Stomach (tissue), 4 donors: ENCODE data around the gene CCDC47.

ENCODE experiments used
- EP300 ChIP-seq: sonication (generic); formaldehyde crosslinking; IDR thresholded peaks from one replicate; pipeline ENCODE4 v1.6.1; 2017; ENCODE audit warnings: antibody characterized with exemption
- TF ChIP-seq, protein P1 (sequence below), 7 experiments: fragments of 450-650 bp in 4 of 7; fragments of 200-600 bp in 3 of 7; sonication (generic) in 3 of 7; IDR thresholded peaks; one replicate each; pipeline ENCODE4 v1.5.1; 2016 to 2019; ENCODE audit warnings: antibody characterized with exemption in 7 of 7, control low read depth in 2 of 7, mild to moderate bottlenecking in 1 of 7

DNA sequence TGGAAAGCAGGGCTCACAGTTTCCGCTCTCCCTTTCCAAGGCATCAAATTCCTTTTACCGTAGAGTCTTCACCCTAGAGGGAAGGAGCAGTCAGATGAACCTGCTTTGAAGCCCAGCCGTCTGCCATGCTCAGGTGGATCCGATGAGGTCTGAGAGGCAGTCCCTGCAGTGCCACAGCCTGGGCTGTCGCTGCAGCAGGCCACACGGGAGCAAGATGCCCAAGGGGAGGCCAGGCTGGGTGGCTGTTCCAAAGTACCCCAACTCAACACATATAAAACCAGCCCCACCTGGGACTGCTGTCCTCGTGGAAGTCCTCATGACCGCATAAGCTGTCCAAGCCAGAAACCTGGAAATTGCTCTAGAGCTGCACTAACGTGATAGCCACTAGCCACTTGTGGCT, 68.6 kb downstream of the CCDC47 start:
- TF ChIP-seq, protein P1, sequence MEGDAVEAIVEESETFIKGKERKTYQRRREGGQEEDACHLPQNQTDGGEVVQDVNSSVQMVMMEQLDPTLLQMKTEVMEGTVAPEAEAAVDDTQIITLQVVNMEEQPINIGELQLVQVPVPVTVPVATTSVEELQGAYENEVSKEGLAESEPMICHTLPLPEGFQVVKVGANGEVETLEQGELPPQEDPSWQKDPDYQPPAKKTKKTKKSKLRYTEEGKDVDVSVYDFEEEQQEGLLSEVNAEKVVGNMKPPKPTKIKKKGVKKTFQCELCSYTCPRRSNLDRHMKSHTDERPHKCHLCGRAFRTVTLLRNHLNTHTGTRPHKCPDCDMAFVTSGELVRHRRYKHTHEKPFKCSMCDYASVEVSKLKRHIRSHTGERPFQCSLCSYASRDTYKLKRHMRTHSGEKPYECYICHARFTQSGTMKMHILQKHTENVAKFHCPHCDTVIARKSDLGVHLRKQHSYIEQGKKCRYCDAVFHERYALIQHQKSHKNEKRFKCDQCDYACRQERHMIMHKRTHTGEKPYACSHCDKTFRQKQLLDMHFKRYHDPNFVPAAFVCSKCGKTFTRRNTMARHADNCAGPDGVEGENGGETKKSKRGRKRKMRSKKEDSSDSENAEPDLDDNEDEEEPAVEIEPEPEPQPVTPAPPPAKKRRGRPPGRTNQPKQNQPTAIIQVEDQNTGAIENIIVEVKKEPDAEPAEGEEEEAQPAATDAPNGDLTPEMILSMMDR (IDR thresholded peaks at IDR 0.05) = no peak
- TF ChIP-seq EP300 = no peak
